ENCODE measurements around the gene SHTN1. TPM values are rescaled to one million over a fixed set of nuclear protein-coding genes. Genes with fewer than 3 reads are reported as not detected.

The SHTN1 gene
- total and polyA plus RNA-seq, 10 of the 15 experiments (the other 5 are each of a cell fraction or from before 2014, with no cell fraction given), result 0.79 to 4.0 (median 2.0) TPM

DNA sequence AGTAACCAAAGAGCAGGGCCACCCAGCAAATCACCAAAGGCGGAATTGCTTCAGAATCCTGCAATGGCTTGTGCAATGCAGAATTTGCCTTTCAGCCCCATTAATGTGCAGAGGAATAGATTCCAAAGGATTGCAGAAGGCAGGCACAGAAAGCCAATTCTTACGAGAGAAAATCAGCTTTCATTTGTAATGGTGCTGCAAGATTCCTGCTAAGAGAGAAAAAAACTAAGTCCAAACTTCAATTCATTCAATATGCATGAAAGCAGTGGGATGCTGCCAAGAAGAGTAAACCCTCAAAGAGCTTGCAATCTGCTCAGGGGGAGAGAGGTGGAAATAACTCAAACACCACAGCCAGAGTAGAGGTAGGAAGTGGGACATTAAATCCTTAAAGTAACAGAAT, 85.3 kb downstream of the SHTN1 start:
- Histone ChIP-seq H3K79me2 (ENCODE audit: control insufficient read depth, insufficient read depth, low read length) (no peaks in the 10 kb centered on the region), H3K36me3 (ENCODE audit: control insufficient read depth in 2 of 2, insufficient read depth in 2 of 2, low read length in 1 of 2) (no peaks in the 10 kb centered on the region), H3K4me2 (ENCODE audit: control insufficient read depth, insufficient read depth) (no peak overlapping the region), H3K4me3 (no peak overlapping the region), H3K27me3 (replicated peaks in 1 of 2; ENCODE audit: control insufficient read depth in 2 of 2, insufficient read depth in 2 of 2, low read length in 1 of 2) (no peaks in the 10 kb centered on the region), H3K9me3 (replicated peaks; ENCODE audit: control insufficient read depth, insufficient read depth, low read length) (no peaks in the 10 kb centered on the region), H3K9ac (ENCODE audit: control insufficient read depth, insufficient read depth, low read length) (no peak overlapping the region), H3K27ac (ENCODE audit: control insufficient read depth, insufficient read depth) (no peak overlapping the region), H3K4me1 (ENCODE audit: control insufficient read depth, insufficient read depth, low read length) (no peaks in the 10 kb centered on the region), H2AFZ (ENCODE audit: control insufficient read depth, low read depth, low read length) (no peak overlapping the region), H4K20me1 (ENCODE audit: control insufficient read depth, insufficient read depth) (no peaks in the 10 kb centered on the region)
- intact Hi-C loops (cut with micrococcal nuclease; ENCODE audit: unreplicated experiment), result no loop called here
- ChIA-PET RAD21 (ENCODE audit: unreplicated experiment) (no interaction called here), CTCF (interaction anchor here (0.8 kb wide), 1 partner anchor 255 kb away, joined by 3 read pairs; no protein-coding TSS in a partner anchor), SMC1A (ENCODE audit: uncharacterized antibody, unreplicated experiment) (no interaction called here), POLR2A (no interaction called here)
- DNase-seq (ENCODE audit: low read depth, low spot score), result no peak
- no TSS peak for BruUV-seq (replicated peaks)
- WGBS (ENCODE audit: insufficient coverage, insufficient replicate concordance, low lambda C conversion rate, missing lambda C conversion rate), result 50% methylated on average over 2 of the region's 2 CpGs
- no peak for FAIRE-seq
- in situ Hi-C loops (cut with MboI), result no loop called here
- ATAC-seq, result no peak
- TF ChIP-seq, protein P1, sequence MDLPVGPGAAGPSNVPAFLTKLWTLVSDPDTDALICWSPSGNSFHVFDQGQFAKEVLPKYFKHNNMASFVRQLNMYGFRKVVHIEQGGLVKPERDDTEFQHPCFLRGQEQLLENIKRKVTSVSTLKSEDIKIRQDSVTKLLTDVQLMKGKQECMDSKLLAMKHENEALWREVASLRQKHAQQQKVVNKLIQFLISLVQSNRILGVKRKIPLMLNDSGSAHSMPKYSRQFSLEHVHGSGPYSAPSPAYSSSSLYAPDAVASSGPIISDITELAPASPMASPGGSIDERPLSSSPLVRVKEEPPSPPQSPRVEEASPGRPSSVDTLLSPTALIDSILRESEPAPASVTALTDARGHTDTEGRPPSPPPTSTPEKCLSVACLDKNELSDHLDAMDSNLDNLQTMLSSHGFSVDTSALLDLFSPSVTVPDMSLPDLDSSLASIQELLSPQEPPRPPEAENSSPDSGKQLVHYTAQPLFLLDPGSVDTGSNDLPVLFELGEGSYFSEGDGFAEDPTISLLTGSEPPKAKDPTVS (IDR thresholded peaks at IDR 0.05; ENCODE audit: low read depth, low read length), result no peak
- TF ChIP-seq, protein P2, sequence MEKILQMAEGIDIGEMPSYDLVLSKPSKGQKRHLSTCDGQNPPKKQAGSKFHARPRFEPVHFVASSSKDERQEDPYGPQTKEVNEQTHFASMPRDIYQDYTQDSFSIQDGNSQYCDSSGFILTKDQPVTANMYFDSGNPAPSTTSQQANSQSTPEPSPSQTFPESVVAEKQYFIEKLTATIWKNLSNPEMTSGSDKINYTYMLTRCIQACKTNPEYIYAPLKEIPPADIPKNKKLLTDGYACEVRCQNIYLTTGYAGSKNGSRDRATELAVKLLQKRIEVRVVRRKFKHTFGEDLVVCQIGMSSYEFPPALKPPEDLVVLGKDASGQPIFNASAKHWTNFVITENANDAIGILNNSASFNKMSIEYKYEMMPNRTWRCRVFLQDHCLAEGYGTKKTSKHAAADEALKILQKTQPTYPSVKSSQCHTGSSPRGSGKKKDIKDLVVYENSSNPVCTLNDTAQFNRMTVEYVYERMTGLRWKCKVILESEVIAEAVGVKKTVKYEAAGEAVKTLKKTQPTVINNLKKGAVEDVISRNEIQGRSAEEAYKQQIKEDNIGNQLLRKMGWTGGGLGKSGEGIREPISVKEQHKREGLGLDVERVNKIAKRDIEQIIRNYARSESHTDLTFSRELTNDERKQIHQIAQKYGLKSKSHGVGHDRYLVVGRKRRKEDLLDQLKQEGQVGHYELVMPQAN (conservative IDR thresholded peaks at IDR 0.05), result no peak
- TF ChIP-seq PAX5 (IDR thresholded peaks at IDR 0.05; ENCODE audit: borderline replicate concordance, low read depth, low read length) (no peak), SUZ12 (IDR thresholded peaks at IDR 0.05; ENCODE audit: unreplicated experiment) (no peak), RAD21 (IDR thresholded peaks at IDR 0.05; ENCODE audit: insufficient read depth, low read depth, low read length) (no peak), GATAD2B (conservative IDR thresholded peaks at IDR 0.05; ENCODE audit: low read depth) (no peak), SRF (IDR thresholded peaks at IDR 0.05; ENCODE audit: low read depth in 2 of 2, low read length in 2 of 2) (no peak), FOXK2 (IDR thresholded peaks at IDR 0.05) (no peak), TCF7 (IDR thresholded peaks at IDR 0.05; ENCODE audit: borderline replicate concordance) (no peak), MTA2 (IDR thresholded peaks at IDR 0.05; ENCODE audit: low read depth) (no peak), SMC3 (IDR thresholded peaks at IDR 0.05; ENCODE audit: borderline replicate concordance, low read length) (no peak)
- TF ChIP-seq, protein P3, sequence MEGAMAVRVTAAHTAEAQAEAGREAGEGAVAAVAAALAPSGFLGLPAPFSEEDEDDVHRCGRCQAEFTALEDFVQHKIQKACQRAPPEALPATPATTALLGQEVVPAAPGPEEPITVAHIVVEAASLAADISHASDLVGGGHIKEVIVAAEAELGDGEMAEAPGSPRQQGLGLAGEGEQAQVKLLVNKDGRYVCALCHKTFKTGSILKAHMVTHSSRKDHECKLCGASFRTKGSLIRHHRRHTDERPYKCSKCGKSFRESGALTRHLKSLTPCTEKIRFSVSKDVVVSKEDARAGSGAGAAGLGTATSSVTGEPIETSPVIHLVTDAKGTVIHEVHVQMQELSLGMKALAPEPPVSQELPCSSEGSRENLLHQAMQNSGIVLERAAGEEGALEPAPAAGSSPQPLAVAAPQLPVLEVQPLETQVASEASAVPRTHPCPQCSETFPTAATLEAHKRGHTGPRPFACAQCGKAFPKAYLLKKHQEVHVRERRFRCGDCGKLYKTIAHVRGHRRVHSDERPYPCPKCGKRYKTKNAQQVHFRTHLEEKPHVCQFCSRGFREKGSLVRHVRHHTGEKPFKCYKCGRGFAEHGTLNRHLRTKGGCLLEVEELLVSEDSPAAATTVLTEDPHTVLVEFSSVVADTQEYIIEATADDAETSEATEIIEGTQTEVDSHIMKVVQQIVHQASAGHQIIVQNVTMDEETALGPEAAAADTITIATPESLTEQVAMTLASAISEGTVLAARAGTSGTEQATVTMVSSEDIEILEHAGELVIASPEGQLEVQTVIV (IDR thresholded peaks at IDR 0.05; ENCODE audit: borderline replicate concordance, partially characterized antibody), result no peak

Data from GM12878 (cell line).